Measurements from ENCODE around the gene ADIPOR1. TPM values are rescaled to one million over a fixed set of nuclear protein-coding genes. Genes with fewer than 3 reads are reported as not detected.
"Not testable (repeated sequence)": the region's sequence is repeated elsewhere in the genome, so short reads cannot be mapped to it uniquely, and the experiment has no call there.

Gene ADIPOR1, protein sequence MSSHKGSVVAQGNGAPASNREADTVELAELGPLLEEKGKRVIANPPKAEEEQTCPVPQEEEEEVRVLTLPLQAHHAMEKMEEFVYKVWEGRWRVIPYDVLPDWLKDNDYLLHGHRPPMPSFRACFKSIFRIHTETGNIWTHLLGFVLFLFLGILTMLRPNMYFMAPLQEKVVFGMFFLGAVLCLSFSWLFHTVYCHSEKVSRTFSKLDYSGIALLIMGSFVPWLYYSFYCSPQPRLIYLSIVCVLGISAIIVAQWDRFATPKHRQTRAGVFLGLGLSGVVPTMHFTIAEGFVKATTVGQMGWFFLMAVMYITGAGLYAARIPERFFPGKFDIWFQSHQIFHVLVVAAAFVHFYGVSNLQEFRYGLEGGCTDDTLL
- 10 to 100 TPM; 33.8 to 80.8 (median 66.9) TPM for total RNA-seq

DNA sequence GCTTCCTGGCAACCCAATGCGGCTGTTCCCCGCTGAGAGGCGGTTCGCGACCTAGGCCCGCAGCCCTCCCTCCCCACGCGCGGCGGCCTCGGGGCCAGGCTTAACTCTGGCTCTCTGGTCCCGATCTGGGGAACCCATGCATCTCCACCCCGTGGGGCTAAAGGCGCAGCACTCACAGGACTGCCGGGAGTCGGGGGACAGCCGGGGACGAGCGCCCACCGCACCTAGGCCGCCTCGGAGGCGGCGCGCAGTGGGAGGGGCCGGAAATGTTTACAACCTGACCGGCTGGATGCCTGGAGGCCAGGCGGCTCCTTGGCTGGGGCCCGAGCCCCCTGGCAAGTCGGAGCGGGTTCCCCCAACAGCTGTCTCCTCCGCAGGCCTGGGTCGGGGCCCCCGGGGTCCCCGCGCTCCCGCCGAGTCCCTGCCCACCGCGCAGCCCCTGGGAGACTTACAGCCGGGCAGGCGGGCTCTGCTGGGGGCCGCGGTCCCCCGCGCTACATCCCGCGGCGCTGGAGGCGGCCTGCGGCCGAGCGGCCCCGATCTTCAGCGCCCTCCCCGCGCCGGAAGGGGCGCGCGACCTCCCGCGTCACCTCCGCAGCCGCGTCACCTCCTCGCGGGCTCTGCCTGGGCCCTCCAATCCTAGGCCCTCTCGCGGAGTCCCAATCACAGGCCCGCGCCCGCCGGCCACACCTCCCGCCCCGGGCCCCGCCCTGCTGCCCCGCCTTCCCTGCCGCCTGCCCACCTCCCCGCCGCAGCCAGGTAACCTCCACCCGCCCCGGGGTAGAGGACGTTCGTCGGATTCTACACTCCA lies at the start of gene ADIPOR1:
TSS of gene ADIPOR1 (minus strand) at position 580 of the 811 bp plus-strand sequence. CDS start 7,242 bp downstream, outside the sequence.
- H3K9me3 ChIP-seq: no peaks in the 10 kb centered on the region
- H3K27me3 ChIP-seq: no peaks in the 10 kb centered on the region
- peak; percentile 93 to 98 (median 97) for DNase-seq
- peak within 1 kb of the TSS; percentile 89 to 94 (median 92) for H3K27ac ChIP-seq
- peak; percentile 87 to 90 for TF ChIP-seq POLR2A (IDR thresholded peaks at IDR 0.05)
- TF ChIP-seq, protein P1, sequence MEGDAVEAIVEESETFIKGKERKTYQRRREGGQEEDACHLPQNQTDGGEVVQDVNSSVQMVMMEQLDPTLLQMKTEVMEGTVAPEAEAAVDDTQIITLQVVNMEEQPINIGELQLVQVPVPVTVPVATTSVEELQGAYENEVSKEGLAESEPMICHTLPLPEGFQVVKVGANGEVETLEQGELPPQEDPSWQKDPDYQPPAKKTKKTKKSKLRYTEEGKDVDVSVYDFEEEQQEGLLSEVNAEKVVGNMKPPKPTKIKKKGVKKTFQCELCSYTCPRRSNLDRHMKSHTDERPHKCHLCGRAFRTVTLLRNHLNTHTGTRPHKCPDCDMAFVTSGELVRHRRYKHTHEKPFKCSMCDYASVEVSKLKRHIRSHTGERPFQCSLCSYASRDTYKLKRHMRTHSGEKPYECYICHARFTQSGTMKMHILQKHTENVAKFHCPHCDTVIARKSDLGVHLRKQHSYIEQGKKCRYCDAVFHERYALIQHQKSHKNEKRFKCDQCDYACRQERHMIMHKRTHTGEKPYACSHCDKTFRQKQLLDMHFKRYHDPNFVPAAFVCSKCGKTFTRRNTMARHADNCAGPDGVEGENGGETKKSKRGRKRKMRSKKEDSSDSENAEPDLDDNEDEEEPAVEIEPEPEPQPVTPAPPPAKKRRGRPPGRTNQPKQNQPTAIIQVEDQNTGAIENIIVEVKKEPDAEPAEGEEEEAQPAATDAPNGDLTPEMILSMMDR (IDR thresholded peaks at IDR 0.05): peak in 5 of 6 experiments; percentile 8 to 37 (median 31)
- peaks cover 6 to 25% (median 11%) of the 10 kb centered on the region in 4 donors for H3K4me1 ChIP-seq
- peak within 1 kb of the TSS; percentile 86 to 98 (median 94) for H3K4me3 ChIP-seq
- H3K36me3 ChIP-seq: peaks cover 0 to 5% (median 0%) of the 10 kb centered on the region in 3 donors

DNA sequence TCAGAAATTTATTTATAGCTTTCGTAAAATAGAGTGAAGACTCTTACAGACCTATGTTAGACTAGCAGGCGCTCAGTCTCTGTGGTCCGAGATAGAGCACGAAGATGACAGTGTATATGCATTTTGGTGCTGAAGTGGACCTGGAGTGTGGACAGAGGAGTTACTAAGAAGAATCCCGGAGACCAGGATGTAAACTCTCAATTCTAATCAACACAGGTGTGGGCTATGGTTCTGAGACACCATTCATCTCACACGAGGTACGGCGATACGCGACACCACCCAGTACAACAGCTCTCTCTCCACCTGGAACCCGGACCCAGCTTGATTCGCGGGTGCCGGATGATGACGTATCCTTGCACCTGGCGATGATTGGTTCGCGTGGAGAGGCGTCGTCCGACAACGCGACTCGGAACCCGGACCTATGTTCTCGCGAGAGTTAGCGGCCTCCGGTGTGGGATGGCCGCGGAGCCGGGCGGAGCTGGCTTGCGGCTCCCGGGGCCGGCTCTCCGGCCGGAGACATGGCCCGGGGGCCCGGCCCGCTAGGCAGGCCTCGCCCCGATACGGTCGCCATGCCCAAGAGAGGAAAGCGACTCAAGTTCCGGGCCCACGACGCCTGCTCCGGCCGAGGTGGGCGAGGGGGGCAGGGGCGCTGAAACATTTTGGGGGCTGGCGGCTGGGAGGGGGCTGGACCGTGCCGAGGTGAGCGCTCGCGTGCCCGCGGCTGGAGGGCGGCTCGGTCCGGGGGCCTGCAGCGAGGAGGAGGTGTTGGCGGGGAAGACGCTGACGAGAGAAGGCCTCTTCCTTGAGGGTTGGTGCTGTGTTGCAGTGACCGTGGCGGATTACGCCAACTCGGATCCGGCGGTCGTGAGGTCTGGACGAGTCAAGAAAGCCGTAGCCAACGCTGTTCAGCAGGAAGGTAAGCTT lies 49.1 kb upstream of the ADIPOR1 start, which contains the start of gene TMEM183A:
TSS of gene TMEM183A (plus strand) at position 427 of the 924 bp plus-strand sequence. CDS start at position 519, 92 bp downstream.
- H3K4me1 ChIP-seq: peaks cover 0 to 25% (median 0%) of the 10 kb centered on the region in 4 donors
- H3K4me3 ChIP-seq: peak within 1 kb of the TSS; percentile 86 to 99 (median 94)
- peak within 1 kb of the TSS; percentile 92 to 95 (median 94) for H3K27ac ChIP-seq
- H3K36me3 ChIP-seq: peaks cover 0 to 33% (median 0%) of the 10 kb centered on the region in 3 donors
- TF ChIP-seq, protein P1 (IDR thresholded peaks at IDR 0.05): no peak
- peak; percentile 89 to 94 for TF ChIP-seq POLR2A (IDR thresholded peaks at IDR 0.05)
- H3K9me3 ChIP-seq: no peaks in the 10 kb centered on the region
- no peaks in the 10 kb centered on the region for H3K27me3 ChIP-seq
- DNase-seq: peak; percentile 95 to 98 (median 96)

DNA sequence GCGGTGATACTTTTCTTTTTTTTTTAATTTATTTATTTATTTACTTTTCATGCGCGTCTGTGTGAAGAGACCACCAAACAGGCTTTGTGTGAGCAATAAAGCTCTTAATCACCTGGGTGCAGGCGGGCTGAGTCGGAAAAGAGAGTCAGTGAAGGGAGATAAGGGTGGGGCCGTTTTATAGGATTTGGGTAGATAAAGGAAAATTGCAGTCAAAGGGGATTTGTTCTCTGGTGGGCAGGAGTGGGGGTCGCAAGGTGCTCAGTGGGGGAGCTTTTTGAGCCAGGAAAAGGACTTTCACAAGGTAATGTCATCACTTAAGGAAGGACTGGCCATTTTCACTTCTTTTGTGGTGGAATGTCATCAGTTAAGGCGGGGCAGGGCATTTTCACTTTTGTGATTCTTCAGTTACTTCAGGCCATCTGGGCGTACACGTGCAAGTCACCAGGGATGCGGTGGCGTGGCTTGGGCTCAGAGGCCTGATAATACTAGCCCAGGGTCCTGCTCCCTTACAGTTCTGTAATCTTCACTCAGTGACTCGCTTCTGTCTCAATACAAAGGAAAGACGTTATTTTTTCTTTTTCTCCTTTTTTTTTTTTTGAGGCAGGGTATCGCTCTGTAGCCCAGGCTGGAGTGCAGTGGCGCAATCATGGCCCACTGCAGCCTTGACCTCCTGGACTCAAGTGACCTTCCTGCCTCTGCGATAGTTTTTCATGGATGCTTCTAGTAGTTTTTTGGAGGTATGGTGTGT lies 47.5 kb upstream of the ADIPOR1 start:
- not testable (repeated sequence) for H3K27me3 ChIP-seq, DNase-seq, H3K9me3 ChIP-seq
- Histone ChIP-seq H3K4me1 (peaks cover 0 to 25% (median 0%) of the 10 kb centered on the region in 4 donors), H3K27ac (peak overlapping the region in 2 of 4 donors; percentile 92 to 95), H3K4me3 (peak overlapping the region in 1 of 4 donors; percentile 97), H3K36me3 (peaks cover 0 to 20% (median 0%) of the 10 kb centered on the region in 3 donors)

DNA sequence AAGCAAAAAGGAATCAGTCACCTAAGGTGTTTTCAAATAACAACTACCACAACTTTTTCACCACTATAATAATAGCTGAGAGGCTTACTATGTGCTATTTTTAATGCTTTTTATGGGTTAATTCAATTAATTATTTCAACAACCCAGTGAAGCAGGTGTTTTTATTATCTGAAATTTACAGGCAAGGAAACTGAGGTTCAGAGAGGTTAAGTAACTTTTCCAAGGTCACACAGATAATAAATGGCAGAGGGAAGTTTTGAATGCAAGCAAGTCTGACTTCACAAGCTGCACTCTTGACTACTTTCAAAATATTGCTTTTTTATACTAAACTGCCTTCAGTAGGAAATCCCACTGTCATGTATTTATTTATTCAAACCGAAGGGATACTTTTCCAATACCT lies 44.8 kb upstream of the ADIPOR1 start:
- H3K9me3 ChIP-seq: no peaks in the 10 kb centered on the region
- H3K27me3 ChIP-seq: no peaks in the 10 kb centered on the region
- DNase-seq: no peak
- no peaks in the 10 kb centered on the region for H3K36me3 ChIP-seq
- no peak for TF ChIP-seq POLR2A (IDR thresholded peaks at IDR 0.05)
- TF ChIP-seq, protein P1 (IDR thresholded peaks at IDR 0.05): no peak
- no peak overlapping the region for H3K27ac ChIP-seq
- H3K4me3 ChIP-seq: no peak overlapping the region
- peaks cover 0 to 7% (median 0%) of the 10 kb centered on the region in 4 donors for H3K4me1 ChIP-seq

DNA sequence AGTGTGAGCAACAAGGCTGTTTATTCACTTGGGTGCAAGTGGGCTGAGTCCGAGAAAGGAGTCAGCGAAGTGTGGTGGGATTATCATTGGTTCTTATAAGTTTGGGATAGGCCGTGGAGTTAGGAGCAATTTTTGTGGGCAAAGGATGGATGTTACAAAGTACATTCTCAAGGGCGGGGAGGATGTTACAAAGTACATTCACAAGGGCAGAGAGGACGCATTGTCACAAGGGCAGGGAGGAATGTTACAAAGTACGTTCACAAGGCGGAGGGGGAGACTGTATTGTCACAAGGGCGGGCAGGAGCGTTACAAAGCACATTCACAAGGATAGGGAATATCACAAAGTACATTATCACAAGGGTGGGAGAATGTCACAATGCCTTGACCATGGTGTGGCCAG lies 43.9 kb upstream of the ADIPOR1 start:
- no peak overlapping the region for H3K27ac ChIP-seq
- DNase-seq: no peak
- H3K27me3 ChIP-seq: no peaks in the 10 kb centered on the region
- H3K4me3 ChIP-seq: no peak overlapping the region
- H3K4me1 ChIP-seq: peaks cover 0 to 7% (median 0%) of the 10 kb centered on the region in 4 donors
- no peaks in the 10 kb centered on the region for H3K9me3 ChIP-seq
- TF ChIP-seq POLR2A (IDR thresholded peaks at IDR 0.05): no peak
- TF ChIP-seq, protein P1 (IDR thresholded peaks at IDR 0.05): no peak
- no peaks in the 10 kb centered on the region for H3K36me3 ChIP-seq

All from Peyer's patch (tissue), 4 donors.